Astrocyte of the cerebellum (primary cell): ENCODE results near the gene DYRK1A.

Source experiments
- DNase-seq: peaks from one replicate; pipeline ENCODE4 v3.0.0-alpha.2; 2011; ENCODE audit warnings: low read depth
- H3K4me3 ChIP-seq: 2 replicates; pipeline ENCODE4 v1.5.1; 2011; ENCODE audit warnings: mild to moderate bottlenecking, low read depth, low read length, moderate library complexity
- CTCF ChIP-seq: IDR thresholded peaks from 2 replicates; pipeline ENCODE4 v1.5.1; 2012; ENCODE audit warnings: low read length, low read depth, moderate library complexity, mild to moderate bottlenecking; ENCODE audit errors: missing control alignments
- in situ Hi-C: cut with HindIII; loops from 2 replicates; pipeline ENCODE4 v1.10.0; 2017; ENCODE audit warnings: low sequenced_read_pairs

The DYRK1A gene

GRCh38 chr21:37555672-37556261 lies 189.2 kb downstream of the DYRK1A start:
- no peak for DNase-seq
- in situ Hi-C loops, result no loop called here
- no peak for TF ChIP-seq CTCF
- H3K4me3 ChIP-seq, result no peak overlapping the region

GRCh38 chr21:37557261-37557950 lies 190.8 kb downstream of the DYRK1A start:
- in situ Hi-C loops, result no loop called here
- DNase-seq, result no peak
- no peak overlapping the region for H3K4me3 ChIP-seq
- no peak for TF ChIP-seq CTCF

- in situ Hi-C loops, result no loop called here
- no peak overlapping the region for H3K4me3 ChIP-seq
- no peak for TF ChIP-seq CTCF
- no peak for DNase-seq
Observed at GRCh38 chr21:37558676-37559211, 192.2 kb downstream of the DYRK1A start.

- TF ChIP-seq CTCF, result no peak
- in situ Hi-C loops, result no loop called here
- no peak for DNase-seq
Observed at GRCh38 chr21:37560385-37560784, 193.8 kb downstream of the DYRK1A start.

GRCh38 chr21:37561506-37561905 lies 194.9 kb downstream of the DYRK1A start:
- in situ Hi-C loops, result no loop called here
- no peak overlapping the region for H3K4me3 ChIP-seq
- TF ChIP-seq CTCF, result no peak
- DNase-seq, result no peak

More at GRCh38 chr21:37560385-37560784, 193.8 kb downstream of the DYRK1A start:
- no peak overlapping the region for H3K4me3 ChIP-seq

GRCh38 chr21:37561941-37562919 lies 195.7 kb downstream of the DYRK1A start:
- no peak overlapping the region for H3K4me3 ChIP-seq
- TF ChIP-seq CTCF, result no peak
- no peak for DNase-seq
- in situ Hi-C loops, result no loop called here
